ENCODE measurements around the gene PTPRN.

- TF ChIP-seq SP1 (IDR thresholded peaks at IDR 0.05) (no peak), FOXM1 (IDR thresholded peaks at IDR 0.05; ENCODE audit: borderline replicate concordance) (no peak), FOXK2 (IDR thresholded peaks at IDR 0.05) (no peak), BHLHE40 (IDR thresholded peaks at IDR 0.05; ENCODE audit: borderline replicate concordance) (no peak), NFRKB (IDR thresholded peaks at IDR 0.05) (no peak), HDGF (IDR thresholded peaks at IDR 0.05; ENCODE audit: borderline replicate concordance) (no peak), ZNF384 (IDR thresholded peaks at IDR 0.05) (no peak), FOXA1 (IDR thresholded peaks at IDR 0.05) (no peak), ARNT (IDR thresholded peaks at IDR 0.05) (no peak), SUZ12 (IDR thresholded peaks at IDR 0.05) (no peak), TARDBP (IDR thresholded peaks at IDR 0.05) (no peak), L3MBTL2 (conservative IDR thresholded peaks at IDR 0.05) (no peak), PKNOX1 (IDR thresholded peaks at IDR 0.05) (no peak)
Measured at GRCh38 chr2:219290381-219291171, 18.6 kb downstream of the PTPRN start.

All from HEK293T (cell line).